GM12874 (cell line): ENCODE data around the gene NEAT1.

Source experiments
- TF ChIP-seq, protein P1 (sequence below): IDR thresholded peaks from 2 replicates; pipeline ENCODE4 v1.5.1; 2011; ENCODE audit warnings: low read depth, mild to moderate bottlenecking, control low read depth, low read length, moderate library complexity; ENCODE audit not compliant: insufficient read depth

Gene NEAT1

DNA sequence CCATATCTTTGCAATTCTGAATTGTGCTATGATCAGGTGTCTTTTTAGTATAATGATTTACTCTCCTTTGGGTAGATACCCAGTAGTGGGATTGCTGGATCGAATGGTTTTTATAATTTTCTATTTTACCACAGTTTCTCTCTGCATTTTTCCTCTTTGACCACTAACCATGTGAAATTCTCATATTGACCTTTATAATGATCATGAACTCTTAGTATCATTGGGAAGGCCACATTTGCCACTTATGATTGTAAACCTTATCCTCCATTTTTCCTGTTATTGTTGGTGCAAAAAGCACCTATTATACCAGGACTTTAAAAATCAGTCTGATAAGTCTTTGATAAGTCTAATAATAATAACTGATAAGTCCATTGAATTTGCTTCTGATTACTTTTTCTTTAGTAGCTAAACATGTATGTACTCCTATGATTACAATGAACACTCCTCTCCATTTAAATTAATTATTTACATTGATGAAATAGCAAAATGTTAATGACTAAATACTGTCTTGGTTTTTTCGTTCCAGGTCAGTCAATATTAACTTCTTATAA lies 9.6 kb downstream of the NEAT1 start:
- TF ChIP-seq, protein P1, sequence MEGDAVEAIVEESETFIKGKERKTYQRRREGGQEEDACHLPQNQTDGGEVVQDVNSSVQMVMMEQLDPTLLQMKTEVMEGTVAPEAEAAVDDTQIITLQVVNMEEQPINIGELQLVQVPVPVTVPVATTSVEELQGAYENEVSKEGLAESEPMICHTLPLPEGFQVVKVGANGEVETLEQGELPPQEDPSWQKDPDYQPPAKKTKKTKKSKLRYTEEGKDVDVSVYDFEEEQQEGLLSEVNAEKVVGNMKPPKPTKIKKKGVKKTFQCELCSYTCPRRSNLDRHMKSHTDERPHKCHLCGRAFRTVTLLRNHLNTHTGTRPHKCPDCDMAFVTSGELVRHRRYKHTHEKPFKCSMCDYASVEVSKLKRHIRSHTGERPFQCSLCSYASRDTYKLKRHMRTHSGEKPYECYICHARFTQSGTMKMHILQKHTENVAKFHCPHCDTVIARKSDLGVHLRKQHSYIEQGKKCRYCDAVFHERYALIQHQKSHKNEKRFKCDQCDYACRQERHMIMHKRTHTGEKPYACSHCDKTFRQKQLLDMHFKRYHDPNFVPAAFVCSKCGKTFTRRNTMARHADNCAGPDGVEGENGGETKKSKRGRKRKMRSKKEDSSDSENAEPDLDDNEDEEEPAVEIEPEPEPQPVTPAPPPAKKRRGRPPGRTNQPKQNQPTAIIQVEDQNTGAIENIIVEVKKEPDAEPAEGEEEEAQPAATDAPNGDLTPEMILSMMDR: no peak

DNA sequence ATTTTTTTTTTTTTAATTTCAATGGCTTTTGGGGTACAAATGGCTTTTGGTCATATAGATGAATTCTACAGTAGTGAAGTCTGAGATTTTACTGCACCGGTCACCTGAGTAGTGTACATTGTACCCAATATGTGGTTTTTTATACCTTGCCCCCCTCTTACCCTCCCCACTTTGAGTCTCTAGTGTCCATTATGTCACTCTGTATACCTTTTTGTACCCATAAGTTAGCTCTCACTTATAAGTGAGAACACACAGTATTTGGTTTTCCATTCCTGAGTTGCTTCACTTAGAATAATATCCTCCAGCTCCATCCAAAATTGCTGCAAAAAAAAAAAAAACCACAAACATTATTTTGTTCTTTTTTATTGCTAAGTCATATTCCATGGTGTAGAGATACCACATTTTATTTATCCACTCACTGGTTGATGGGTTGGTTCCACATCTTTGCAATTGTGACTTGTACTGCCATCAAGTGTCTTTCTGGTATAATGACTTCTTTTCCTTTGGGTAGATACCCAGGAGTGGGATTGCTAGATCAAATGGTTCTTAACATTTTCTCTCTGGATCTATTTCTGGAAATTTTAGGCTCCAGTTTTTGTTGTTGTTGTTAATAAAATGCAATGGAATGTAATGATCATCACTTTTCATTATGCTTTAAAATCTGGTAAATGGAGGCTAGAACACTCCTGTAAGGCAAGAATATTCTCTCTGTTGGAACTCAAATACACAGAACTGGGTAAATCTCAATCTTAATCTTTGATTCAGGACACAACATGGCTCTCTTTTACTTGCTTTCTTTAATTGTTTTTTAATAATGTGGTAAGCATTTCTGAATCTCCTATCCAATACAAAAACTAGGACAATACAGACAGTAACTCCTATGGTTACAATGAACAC lies 10.3 kb downstream of the NEAT1 start:
- TF ChIP-seq, protein P1: 0 out of 2 replicates have a peak, but pooled peaks have one; percentile 7

DNA sequence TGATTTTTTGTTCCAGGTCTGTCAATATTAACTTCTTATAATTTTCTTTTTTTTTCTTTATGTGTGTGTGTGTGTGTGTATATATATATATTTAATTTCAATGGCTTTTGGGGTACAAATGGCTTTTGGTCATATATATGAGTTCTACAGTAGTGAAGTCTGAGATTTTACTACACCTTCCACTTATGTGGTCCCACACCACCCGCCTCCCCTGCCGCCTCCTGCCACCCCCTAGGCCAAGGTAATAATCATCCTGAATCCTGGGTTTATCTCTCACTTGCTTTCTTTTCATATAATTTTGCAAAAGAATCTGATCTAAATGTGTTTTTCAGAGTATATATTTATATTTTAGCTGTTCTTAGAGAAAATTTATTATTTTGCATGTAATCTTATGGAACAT lies 11.1 kb downstream of the NEAT1 start:
- TF ChIP-seq, protein P1: no peak

DNA sequence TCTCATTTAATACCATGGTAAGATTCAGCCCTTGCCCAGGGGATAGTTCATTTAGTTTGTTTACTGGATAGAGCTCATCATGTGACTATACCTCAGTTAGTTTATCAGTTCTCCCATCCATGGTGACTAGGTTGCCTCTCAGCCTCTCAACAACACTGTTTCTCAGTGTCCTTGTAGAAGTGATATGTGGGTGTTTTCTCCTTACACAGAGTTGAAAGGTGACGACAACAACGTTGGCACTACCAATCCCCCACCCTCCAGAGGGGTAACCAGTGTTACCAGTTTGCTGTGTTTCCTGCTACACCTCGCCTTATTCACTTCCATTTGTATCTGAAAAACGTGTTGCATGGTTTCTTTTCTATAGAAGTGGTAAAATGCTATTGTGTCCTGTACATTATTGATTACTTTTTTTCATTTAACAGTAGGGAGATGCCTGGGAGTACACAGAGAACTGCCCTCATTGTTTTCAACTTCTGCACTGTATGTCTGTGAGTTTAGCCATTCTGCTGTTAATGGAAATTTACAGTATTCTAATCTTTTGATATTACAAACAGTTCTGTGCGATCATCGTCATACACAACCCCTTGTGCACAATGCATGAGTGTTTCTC lies 11.6 kb downstream of the NEAT1 start:
- TF ChIP-seq, protein P1: no peak

DNA sequence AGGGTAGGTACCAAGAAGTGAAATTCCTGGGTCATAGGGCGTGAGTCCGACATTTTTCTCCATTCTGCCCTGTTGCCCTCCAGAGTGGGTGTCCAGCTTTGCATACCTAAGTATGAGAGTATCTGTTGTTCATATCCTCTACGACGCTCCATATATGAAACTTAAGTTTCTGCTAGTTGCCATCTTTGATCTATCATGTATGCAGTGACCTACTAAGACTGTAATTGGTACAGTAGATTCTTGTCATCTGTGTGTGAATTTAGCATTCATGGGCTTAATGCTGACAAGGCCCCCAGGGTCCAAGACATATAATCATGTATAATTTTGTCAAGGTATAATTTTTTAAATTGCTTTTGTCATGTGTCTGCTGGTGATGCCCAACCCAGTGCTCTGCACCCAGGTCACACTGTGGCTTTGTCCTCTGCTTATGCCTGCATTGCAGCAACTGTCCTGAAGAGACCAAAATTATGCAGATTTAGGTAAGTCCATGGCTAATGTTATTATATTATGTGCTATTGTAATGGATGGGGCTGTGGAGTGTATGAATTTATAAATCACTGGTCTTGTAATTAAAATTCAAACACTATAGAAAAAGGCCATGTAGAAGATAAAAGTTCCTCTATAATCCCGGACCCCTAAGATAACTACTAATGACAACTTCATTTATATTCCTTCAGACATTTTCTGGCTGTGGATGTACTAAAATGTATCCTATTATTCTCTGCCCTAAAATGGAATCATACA lies 12.2 kb downstream of the NEAT1 start:
- TF ChIP-seq, protein P1: no peak

DNA sequence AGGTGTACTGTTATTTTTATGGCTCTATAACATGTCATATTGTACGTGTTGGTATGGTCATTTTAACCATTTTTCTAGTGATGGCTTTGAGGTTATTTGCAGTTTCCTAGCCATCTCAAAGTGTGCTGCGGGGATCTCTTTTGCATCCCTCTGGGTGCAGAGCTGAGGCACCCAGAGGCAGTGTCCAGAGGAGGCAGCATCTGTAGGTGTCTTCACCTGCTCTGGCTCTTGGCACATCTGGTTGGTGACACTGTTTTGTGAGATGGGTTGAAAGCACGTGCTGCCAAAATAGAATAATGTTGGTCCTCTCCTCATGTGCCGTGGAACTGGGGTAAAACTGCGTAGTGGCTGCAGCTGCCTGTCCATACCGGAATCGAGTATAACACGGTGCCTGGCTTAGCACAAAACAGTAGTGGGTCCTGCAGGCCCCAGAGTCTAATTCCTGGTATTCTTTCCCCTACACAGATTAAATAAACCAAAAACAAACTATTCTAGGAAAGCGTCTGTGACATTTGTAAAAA lies 12.9 kb downstream of the NEAT1 start:
- TF ChIP-seq, protein P1: no peak
